ENCODE data around the gene DGCR6. TPM values are rescaled to one million over a fixed set of nuclear protein-coding genes. Genes with fewer than 3 reads are reported as not detected.

Gene DGCR6
- total RNA-seq, 1 experiment from 2014 or later: 4.7 TPM

- TF ChIP-seq JUN (CRISPR knock-in tag; IDR thresholded peaks at IDR 0.05) (no peak), EMX1 (CRISPR knock-in tag; IDR thresholded peaks at IDR 0.05) (no peak), NFATC4 (CRISPR knock-in tag; IDR thresholded peaks at IDR 0.05) (no peak), CREM (CRISPR knock-in tag; IDR thresholded peaks at IDR 0.05) (no peak), ZBTB21 (CRISPR knock-in tag; IDR thresholded peaks at IDR 0.05; ENCODE audit: borderline replicate concordance) (no peak), STAT6 (CRISPR knock-in tag; conservative IDR thresholded peaks at IDR 0.05; ENCODE audit: low read depth) (no peak), AR (CRISPR knock-in tag; IDR thresholded peaks at IDR 0.05) (no peak), CDX4 (CRISPR knock-in tag; IDR thresholded peaks at IDR 0.05; ENCODE audit: borderline replicate concordance) (no peak), ATF1 (CRISPR knock-in tag; IDR thresholded peaks at IDR 0.05) (no peak), GABPB1 (CRISPR knock-in tag; IDR thresholded peaks at IDR 0.05) (no peak), MLX (CRISPR knock-in tag; IDR thresholded peaks at IDR 0.05) (no peak), NFYB (CRISPR knock-in tag; conservative IDR thresholded peaks at IDR 0.05; ENCODE audit: low read depth) (no peak), PREB (CRISPR knock-in tag; IDR thresholded peaks at IDR 0.05; ENCODE audit: borderline replicate concordance) (no peak), USF2 (CRISPR knock-in tag; IDR thresholded peaks at IDR 0.05) (no peak), FOXK1 (CRISPR knock-in tag; IDR thresholded peaks at IDR 0.05) (no peak), PRRX2 (CRISPR knock-in tag; IDR thresholded peaks at IDR 0.05) (no peak), ZNF671 (CRISPR knock-in tag; IDR thresholded peaks at IDR 0.05) (no peak)
- Mint-ChIP-seq H3K4me1 (no peaks in the 10 kb centered on the region), H3K27me3 (ENCODE audit: low read depth) (no peaks in the 10 kb centered on the region), H3K4me3 (no peak overlapping the region), H3K27ac (no peak overlapping the region), H3K9me3 (no peaks in the 10 kb centered on the region), H3K36me3 (no peaks in the 10 kb centered on the region)
- CTCF ChIA-PET: interaction anchor here (0.8 kb wide), 1 partner anchor 26 kb away, joined by 3 read pairs; the partner anchor contains the start of gene DGCR6
- POLR2A ChIA-PET: no interaction called here
- ATAC-seq (no peak), DNase-seq (ENCODE audit: low spot score) (no peak)
Observed at GRCh38 chr22:18931905-18932652, 26.0 kb downstream of the DGCR6 start.

All from WTC11 (cell line).